ENCODE data around the gene ENTPD6.

- TF ChIP-seq EZH2 (IDR thresholded peaks at IDR 0.05; ENCODE audit: insufficient read depth, poor library complexity, severe bottlenecking), result no peak
- TF ChIP-seq EZH2phosphoT487 (IDR thresholded peaks at IDR 0.05; ENCODE audit: insufficient read depth, low read depth), result no peak
Observed at GRCh38 chr20:25247518-25247955, 52.0 kb downstream of the ENTPD6 start.
